HG02642 (cell line): ENCODE measurements around the gene ZNF614.
"Not testable (repeated sequence)": the region's sequence is repeated elsewhere in the genome, so short reads cannot be mapped to it uniquely, and the experiment has no call there.

Experiments
- ATAC-seq: cut with Tn5 transposase; IDR thresholded peaks from one replicate; pipeline ENCODE4 v1.9.1; 2021; ENCODE audit warnings: mild to moderate bottlenecking; ENCODE audit not compliant: unreplicated experiment, poor library complexity

Gene ZNF614

DNA sequence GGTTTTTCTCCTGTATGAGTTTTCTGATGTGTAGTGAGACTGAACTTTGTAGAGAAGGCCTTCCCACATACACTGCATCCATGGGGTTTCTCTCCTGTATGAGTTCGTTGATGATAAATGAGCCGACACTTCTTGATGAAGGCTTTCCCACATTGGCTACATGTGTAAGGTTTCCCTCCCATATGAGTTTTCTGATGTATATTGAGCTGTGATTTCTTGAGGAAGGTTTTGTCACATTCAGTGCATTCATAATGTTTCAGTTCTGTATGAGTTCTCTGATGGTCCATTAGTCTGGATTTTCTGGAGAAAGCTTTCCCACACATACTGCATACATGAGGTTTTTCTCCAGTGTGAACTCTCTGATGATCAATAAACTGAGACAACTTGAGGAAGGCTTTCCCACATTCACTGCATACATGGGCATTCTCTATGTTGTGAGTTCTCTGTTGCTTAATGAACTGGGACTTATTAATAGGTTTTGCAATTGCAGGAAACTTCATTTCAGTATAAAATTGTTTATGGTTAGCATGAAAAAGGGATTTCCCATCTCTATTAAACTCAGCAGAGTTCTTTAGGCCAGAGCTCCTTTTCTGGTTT lies 34.0 kb downstream of the ZNF614 start:
- ATAC-seq: no peak

DNA sequence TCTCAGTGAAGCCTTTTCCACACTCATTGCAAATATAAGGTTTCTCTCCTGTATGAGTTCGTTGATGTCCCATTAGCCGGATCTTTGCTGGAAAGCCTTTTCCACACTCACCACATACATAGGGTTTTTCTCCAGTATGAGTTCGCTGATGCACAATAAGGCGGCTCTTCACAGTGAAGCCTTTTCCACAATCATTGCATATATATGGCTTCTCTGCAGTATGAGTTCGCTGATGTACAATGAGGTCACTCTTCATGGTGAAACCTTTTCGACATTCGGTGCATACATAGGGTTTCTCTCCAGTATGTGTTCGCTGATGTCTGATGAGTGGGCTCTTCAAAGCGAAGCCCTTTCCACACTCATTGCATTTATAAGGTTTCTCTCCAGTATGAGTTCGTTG lies 34.8 kb downstream of the ZNF614 start:
- no peak for ATAC-seq

DNA sequence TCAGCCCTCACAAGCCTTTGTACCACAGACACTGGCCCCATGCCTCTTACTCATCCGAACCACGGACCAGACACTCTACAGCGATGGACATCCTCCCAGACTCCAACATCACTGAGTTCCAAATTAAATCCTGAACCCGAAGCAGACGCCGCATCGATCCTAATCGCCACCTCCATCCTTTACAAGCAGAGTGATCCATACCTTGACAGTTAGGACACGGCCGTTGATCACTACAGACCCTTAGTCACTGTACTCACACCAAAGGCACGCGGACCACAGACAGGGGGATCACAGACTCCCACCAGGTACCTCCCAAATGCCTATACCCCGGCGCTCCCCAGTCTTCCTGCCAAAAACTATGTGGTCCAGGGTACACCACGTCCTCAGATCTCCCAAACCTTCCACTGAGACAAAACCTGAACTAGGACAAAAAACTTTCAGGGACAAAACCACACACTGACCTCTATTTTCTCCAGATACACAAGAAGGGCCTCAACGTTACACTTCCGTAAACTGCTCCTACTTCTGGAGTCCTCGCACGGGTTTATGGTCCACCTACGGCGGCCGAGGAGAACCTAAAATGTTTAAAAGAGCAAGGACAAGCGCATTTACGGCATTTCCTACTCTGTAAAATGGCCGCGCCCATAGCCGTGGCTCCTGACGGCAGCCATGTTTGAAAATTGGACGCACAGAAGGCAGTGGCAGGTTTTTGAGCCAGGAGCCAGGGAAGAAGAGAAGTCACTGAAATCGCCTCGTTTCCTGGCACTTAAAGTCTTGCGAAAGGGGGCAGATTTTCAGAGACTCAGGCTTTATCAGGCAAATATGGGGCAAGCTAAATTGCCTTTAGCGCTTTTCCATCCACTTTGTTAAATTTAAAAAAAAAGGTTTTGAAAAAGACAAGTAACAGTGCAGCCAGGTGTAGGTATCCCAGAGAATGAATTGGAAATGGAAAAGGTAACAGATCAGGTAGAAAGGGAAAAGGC lies 41.6 kb downstream of the ZNF614 start, which contains the start of gene ZNF350:
Gene ZNF350, minus strand, starts transcription at position 532 of the 983 bp plus-strand sequence. CDS start 12,480 bp downstream, outside the sequence.
- peak; percentile 92 for ATAC-seq

DNA sequence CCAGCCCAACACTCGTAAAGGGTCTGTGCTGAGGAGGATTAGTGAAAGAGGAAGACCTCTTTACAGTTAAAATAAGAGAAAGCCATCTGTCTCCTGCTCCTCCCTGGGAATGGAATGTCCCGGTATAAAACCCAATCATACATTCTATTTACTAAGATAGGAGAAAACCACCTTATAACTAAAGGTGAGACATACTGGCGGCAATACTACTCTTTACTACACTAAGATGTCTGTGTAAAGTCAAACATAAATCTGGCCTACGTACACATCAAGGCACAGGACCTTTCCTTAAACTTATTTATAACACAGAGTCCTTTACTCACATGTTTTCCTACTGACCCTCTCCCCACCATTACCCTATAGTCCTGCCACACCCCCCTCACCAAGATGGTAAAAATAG lies 44.8 kb downstream of the ZNF614 start:
- no peak for ATAC-seq

DNA sequence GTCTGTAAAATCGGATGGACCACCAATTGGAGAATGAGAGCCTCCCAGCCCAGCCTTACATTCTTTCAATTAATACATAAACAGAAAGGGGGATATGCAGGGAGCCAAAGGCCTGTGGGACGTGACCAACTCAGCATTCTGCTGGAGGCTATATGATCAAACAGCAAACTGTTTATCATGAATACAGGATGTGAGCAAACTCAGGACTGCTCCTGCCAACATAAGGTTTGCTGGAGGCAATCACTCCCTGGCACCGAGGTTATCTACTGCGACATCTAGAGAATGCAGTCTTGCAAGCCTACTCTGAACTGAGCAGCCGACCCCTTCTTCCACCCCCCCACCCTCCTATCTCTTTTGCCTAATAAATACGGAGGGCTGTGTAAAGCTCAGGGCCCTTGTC lies 47.3 kb downstream of the ZNF614 start:
- ATAC-seq: not testable (repeated sequence)

DNA sequence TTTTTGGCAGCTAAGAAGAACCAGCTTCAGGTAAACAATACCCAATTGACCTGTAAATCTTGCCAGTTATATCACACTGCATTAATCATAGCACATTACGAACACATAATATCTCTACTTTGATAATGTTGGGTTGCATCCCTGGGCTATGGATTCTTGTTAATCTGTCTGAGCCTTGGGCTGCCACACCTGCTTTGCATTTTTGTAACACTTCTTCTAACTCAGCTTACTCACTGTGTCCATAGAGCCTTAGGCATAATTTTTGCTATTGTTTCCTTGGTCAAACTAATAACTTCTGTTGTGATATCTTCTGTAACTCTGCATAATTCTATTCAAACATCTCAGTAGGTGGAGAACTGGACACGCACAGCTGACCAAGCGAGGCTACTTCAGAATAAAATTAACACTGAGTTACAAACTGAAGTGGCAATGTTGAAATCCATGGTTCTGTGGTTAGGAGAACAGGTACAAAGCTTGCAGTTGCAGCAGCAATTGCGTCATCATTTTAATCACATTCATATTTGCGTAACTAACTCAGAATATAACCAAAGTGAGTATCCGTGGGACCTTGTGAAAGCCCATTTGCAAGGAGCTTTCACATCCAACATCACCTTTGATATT lies 48.0 kb downstream of the ZNF614 start:
- ATAC-seq: no peak

DNA sequence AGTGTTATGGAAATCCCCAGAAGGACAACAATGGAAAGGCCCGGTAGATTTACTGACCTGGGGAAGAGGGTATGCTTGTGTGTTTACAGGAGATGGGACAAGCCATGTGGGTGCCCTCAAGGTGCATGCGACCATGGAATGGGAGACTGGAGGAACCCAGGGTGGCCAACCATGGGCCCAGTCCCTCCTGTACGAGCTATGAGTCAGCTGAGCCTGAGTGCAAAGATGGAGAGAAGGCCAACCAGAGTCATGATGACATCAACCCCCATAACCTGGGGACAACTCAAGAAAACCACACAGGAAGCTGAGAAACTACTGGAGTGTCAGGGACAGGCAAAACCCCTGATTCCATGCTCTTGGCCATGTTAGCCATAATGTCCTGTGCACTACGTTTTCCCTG lies 49.3 kb downstream of the ZNF614 start:
- no peak for ATAC-seq

DNA sequence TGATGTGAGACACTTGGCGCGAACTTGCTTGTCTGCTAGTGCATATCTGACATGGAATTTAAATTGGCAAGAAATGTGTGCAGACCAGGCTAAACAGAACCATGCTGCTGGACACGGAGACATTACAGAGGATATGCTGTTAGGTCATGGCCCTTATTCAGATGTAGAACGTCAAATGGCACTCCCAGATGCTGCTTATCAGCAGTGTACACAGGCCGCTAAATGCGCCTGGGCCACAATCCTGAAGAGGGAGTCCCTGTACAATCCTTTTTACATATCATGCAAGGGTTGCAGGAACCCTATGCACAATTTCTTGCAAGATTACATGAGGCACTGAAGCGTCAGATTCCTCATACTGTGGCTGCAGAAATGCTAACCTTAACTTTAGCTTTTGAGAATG lies 50.8 kb downstream of the ZNF614 start:
- no peak for ATAC-seq

DNA sequence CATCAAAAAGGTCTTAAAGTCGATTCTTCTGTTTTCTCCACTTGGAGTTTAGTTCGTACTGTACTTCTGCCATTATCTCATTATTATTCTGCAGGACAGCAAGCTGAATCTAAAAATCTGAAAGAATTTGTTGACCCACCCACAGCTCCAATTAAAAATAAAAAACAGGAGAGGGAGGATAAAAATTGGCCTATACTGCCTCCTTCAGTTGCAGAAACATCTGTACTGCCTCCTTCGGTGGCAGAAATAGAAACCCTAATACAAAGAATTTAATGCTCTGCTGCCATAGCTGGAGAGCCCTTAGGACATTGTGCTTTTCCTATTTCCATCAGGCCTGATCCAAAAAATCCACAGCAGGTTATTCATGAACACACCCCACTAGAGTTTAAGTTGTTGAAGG lies 51.3 kb downstream of the ZNF614 start:
- ATAC-seq: no peak

DNA sequence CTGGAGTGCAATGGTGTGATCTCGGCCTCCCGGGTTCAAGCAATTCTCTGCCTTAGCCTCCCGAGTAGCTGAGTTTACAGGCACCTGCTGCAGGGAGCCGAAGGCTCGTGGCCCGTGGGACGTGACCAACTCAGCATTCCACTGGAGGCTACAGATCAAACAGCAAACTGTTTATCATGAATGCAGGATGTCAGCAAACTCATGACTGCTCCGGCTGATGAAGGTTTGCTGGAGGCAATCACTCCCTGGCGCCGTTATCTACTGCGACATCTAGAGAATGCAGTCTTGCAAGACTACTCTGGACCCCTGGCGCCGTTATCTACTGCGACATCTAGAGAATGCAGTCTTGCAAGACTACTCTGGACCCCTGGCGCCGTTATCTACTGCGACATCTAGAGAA lies 52.4 kb downstream of the ZNF614 start:
- ATAC-seq: not testable (repeated sequence)

DNA sequence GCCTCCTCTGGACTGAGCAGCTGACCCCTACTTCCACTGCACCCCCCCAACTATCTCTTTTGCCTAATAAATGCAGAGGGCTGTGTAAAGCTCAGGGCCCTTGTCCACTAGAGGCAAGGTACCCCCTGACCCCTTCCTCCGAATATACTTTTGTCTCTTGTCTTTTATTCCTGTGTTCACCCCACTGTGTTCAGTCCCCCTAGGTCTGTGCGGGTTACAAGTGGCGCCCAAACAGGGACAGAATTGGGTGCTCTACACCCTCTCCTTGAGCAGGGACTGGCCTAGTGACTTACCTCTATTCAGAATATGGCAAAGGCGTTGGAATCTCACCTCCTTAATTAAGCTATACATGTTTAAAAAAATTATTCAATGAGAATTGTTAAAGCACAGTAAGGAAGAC lies 56.6 kb downstream of the ZNF614 start:
- no peak for ATAC-seq

DNA sequence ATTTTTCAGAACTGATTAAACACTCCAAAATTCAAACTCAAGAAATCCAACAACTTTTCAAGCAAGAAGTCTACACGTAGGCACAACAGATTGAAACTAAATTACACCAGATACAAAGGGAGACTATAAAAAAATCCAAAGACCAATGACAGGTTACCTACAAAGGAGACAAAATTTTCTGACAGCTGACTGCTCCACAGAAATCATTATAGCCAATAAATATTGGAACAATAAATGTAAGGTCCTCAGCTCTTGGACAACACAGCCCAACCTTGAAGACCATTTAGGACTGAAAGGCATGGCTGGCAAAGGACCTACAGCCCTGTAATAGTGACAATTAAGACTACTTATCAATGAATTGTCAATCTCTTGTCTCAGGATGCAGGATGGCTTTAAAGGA lies 57.5 kb downstream of the ZNF614 start:
- ATAC-seq: no peak

DNA sequence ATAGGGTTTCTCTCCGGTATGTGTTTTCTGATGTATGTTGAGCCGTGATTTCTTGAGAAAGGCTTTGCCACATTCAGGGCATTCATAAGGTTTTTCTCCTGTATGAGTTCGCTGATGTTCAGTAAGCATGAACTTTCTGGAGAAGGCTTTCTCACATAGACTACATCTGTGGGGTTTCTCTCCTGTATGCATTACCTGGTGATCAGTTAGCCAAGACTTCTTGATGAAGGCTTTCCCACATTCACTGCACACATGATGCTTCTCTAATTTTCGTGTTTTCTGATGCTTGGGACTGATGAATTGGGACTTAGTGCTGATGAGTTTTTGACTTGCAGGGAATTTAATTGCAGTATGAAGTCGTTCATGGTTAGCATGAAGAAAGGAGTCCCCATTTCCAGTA lies 62.6 kb downstream of the ZNF614 start:
- ATAC-seq: no peak
